Activated CD4-positive, alpha-beta T cell treated with anti-CD3 and anti-CD28 coated beads for 48 hours (primary cell): ENCODE measurements around the gene DNAJC8.
A peak's percentile ranks its signal among the peaks of the same experiment; 100 is the strongest.

Experiments used
- DNase-seq: peaks from one replicate; pipeline ENCODE4 v3.0.0-alpha.2; 2020

DNAJC8 gene

GRCh38 chr1:28232558-28233263 lies at the start of gene DNAJC8:
TSS of gene DNAJC8 (minus strand) at chr1:28233029. CDS start at chr1:28232998, 31 bp downstream.
- DNase-seq: peak; percentile 98

DNA sequence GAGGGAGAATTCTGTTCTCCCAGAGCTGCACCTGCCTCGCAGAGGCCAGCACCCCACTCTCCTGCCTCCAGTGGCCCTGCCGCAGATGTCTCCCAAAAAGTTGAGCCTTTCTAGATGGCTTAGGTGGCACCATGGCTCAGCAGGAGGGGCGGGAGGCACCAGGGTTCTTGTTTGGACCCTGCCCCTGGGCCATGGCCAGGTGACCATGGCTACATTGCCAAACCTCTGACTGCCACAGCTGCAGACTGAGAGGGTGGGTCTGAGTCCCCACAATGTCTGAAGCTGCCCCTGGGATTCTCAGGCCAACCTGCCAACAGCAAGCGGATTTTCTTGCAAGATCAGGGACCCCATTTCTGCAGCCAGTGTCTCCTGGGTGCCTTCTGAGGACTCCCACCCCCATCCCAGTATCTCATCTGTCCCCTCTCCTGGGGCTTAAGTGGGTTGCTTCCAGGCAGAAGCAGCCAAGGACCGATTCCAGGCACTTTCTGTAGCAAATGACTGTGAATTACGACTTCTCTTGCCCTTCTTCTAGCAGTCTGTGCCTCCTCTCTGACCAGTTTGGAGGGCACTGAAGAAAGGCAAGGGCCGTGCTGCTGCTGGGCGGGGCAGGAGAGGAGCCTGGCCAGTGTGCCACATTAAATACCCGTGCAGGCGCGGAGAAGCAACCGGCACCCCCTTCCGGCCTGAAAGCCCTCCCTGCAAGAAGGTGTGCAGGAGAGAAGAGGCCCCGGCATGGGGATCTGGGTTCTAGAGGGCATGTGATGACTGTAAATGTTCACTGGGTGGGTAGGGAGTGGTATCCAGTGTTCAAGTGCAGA lies 49.0 kb upstream of the DNAJC8 start:
- DNase-seq: no peak

DNA sequence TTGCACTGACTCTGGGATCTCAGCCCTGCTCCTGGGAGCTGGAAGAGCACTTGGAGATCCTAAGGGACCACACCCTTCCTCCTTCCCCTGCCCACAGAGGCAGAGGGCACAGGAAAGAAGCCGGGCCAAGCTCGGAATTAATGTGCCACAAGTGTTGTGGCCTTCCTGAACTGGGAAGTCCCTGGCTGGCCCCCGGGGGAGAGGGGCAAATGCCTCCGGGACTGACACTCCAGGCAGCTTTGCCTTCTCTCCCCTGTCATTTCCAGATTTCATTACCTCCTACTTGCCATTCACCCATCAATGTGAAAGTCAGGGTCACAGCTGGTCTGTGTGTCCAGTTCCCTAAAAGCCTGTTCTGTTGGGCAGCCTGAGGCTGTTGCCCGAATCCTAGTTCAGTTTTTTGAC lies 48.1 kb upstream of the DNAJC8 start:
- DNase-seq: no peak

- DNase-seq: no peak
Measured at GRCh38 chr1:28280501-28280900, 47.7 kb upstream of the DNAJC8 start.

- DNase-seq: no peak
Measured at GRCh38 chr1:28279721-28280120, 46.9 kb upstream of the DNAJC8 start.

DNA sequence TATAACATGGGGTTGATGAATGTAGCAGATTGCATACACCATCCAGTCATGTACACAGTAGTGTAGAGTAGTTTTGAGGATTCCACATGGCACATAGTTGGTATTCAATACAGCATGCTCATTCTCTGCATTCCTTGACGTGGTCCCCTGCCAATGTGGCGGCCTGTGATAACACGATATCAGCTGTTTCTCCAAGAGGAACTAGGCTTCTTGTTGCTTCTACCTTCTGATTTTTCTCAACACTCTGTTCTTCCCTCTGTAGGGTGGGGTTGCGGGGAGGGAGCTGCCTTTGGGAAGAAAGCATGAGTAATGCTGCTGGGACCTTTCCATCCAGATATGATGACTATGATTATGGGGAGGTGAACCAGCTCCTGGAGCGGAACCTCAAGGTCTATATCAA lies 45.9 kb upstream of the DNAJC8 start:
- DNase-seq: no peak

GRCh38 chr1:28273216-28273860 lies 40.5 kb upstream of the DNAJC8 start:
- no peak for DNase-seq

GRCh38 chr1:28272215-28272852 lies 39.5 kb upstream of the DNAJC8 start:
- DNase-seq: no peak

- DNase-seq: no peak
Measured at GRCh38 chr1:28269529-28269928, 36.7 kb upstream of the DNAJC8 start.

- no peak for DNase-seq
Measured at GRCh38 chr1:28267633-28268032, 34.8 kb upstream of the DNAJC8 start.

DNA sequence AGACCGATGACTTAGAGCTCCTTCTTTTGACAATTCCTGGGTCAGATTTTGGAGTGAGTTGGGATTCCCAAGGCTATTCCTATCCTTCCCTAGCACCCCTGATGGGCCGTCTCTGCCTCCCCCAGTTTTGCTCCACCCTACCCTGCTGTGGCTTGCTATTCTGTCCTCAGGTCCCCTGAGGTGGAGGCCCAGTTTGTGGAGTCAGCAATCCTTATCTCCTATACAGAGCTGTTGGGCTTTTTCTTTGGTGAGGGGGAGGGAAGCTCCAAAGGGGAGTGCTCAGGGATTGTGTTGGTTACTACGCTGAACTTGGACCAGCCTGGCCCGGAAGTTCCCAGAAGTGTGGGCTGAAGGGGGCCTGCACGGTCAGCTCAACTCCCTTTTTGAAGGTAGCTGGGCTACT lies 34.1 kb upstream of the DNAJC8 start:
- DNase-seq: no peak

DNA sequence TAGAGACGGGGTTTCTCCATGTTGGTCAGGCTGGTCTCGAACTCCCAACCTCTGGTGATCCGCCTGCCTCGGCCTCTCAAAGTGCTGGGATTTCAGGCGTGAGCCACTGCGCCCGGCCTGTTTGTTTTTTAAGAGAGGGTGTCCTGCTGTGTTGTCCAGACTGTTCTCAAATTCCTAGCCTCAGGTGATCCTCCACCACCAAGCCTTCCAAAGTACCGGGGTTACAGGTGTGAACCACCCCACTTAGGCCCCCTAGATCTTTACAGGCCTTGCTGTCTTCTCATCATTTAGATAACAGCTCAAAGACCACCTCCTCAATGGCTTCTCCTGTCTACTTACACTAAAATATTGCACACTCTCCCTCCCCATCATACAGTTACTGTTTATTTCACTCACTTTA lies 32.7 kb upstream of the DNAJC8 start:
- DNase-seq: no peak

DNA sequence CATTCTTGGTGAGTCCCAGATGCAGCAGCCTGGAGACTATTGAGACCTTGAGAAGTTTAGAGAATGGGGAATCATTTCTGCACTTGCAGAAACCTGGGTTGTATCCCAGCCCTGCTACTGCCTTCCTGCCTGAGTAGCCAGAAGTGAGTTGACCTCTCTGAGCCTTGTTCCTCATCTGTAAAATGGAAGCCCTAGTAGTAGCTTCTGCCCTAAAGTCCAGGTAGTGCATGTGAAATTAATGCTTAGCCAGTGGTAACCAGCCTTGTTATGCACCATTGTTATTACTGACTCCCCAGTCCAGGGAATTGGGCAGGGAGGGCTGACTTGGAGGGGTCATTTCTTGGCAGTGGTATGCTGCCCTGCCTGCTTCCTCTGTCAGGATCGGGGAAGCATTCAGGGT lies 32.1 kb upstream of the DNAJC8 start:
- DNase-seq: no peak

DNA sequence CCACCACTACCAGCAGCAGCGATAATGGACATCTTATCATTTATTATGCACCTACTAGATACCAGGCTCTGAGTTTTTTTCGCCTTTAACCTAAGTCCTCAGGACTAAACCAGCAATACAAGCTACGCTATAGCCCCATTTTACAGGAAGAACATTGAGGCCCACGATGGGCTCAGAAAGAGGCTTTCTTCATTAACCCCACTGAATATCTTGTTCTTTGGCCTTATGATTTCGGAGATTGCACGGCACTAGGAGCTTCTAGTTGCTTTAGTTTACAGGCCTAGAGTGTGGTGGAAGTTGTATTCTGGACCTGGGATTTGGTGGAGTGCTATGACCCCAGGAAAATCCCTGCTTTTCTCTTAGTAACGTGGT lies 28.0 kb upstream of the DNAJC8 start:
- no peak for DNase-seq

DNA sequence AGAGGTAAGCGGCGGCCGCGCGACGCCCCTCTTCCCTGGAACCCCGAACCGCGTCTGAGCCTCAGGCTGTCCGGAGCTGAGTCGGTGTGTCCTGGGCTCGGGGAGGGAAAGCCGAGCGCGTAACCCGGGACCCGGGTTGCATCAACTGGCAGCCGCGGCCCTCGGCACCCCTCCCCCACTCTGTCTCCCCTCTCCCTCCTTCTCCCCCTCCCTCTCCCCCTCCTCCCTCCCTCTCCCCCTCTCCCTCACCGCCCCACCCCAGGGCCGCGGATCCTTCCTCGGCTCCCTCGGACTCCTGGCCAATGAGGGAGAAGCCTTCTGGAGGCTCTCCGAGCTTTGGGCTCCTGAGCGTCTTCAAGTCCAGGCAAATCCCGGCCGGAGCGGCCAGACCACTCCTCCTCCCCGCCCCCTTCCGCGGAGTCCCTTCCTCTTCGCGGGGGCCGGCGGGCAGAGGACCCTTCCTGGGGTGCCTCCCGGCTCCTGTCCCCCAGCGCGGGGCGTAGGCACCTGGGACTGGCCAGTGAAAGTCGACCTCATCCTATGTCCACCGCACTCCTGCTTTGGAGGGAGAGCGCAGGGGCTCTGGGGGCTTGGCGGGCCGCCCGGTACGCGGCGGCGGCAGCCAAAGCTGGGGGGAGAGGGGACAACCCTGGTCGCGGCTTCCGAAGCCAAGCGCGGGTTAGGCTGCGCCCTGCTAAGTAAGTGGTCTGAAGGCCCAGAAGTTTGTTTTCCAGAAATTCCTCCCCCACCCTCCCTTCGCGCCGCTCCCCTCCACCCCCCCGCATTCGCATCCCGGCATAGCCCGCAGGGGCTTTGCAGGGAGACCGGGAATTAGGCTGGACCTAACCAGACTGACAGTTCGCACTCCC lies 27.3 kb upstream of the DNAJC8 start:
- DNase-seq: peak; percentile 51

GRCh38 chr1:28259252-28259933 lies 26.6 kb upstream of the DNAJC8 start, which contains the start of gene SESN2:
TSS of gene SESN2 (plus strand) at chr1:28259518. CDS start at chr1:28259848, 330 bp downstream.
- DNase-seq: peak; percentile 100

DNA sequence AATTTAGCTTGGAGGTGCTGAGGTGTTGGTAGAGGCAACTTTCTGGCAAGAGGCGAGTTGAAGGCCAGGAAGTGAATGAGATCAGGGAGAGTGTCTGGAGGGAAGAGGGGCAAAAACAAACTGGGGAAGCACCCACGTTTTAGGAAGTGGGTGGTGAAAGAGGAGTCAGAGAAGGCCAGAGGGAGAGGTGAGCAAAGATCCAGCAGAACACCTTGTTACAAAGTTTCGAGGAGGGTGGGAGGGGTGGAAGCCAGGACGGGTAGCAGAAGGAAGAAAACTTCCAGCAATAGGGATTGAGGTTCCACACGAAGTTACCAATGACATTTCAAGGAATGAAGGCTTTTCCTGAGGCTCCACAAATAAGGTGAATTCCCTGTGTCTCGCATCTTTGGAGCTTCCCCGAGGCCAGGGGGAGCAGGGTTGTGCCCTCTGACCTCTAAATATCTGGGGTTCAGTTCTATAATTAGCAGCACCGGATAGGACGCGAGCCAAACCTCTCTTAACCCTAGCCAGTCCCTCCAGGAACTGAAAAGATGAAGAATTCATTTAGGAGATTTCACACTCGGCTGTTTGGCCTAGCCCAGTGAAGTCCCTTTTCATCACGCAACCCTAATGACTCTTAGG lies 25.9 kb upstream of the DNAJC8 start:
- DNase-seq: no peak

DNA sequence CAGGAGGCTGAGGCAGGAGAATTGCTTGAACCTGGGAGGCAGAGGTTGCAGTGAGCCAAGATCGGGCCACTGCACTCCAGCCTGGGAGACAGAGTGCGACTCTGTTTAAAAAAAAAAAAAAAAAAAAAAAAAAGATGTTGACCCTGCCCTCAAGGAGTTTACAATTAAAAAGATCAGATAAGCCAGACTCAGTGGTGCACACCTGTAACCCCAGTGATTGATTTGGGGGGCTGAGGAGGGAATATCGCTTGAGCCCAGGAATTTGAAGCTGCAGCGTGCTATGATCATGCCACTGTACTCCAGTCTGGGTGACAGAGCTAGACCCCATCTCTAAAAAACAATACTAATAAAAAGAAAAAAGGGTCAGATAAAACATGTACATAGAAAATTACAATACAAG lies 24.9 kb upstream of the DNAJC8 start:
- DNase-seq: no peak

DNA sequence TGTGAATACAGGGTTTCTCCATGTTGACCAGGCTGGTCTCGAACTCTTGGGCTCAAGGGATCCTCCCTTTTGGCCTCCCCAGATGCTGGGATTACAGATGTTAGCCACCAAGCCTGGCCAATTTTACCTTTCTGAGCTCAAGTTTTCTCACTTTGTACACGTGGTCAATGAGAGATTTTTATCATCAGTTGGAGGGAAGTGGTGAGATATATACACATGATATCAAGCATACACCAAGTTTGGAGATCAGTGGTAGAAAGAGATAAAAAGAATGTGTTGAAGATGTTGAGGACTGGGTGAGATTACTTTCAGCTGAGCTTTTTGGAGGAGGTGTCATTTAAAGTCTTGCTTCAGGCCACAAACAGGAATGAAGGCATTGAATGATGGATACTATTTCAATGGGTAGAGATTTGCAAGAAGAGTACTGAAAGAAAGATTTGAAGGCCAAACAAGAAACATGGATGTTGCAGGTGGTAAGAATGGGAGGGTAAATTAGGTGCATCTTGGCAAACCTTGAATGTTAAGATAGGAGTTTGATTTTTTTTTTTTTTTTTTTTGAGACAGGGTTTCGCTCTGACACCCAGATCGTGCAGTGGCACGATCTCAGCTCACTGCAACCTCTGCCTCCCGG lies 23.5 kb upstream of the DNAJC8 start:
- DNase-seq: no peak

DNA sequence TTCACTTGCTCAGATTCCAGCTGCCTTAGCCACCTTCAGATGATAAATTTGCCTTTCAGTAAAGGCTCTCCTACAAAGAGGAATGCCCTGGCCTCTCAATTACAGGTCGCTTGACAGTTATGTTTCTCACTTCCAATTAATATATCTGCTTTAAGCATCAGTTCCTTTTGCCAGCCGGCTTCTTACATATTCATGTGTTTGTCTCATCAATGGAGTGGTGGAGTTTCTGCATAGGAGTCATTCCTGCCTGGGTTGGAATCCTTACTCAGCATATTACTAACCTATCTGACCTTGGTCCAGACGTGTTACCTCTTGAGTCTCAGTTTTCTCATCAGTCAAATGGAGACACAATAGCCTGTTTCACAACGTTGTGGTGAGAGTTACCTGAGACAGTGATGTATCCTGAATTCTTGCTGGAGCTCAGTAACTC lies 17.1 kb upstream of the DNAJC8 start:
- no peak for DNase-seq
